Effector memory CD8-positive, alpha-beta T cell (primary cell): ENCODE measurements around the gene TECR.
"Not testable (repeated sequence)": the region's sequence is repeated elsewhere in the genome, so short reads cannot be mapped to it uniquely, and the experiment has no call there.

Experiments
- ATAC-seq: fragments of 150-1000 bp; cut with Tn5 transposase; replicated peaks from 2 replicates; pipeline ENCODE4 v1.10.0; 2021; ENCODE audit warnings: mild to moderate bottlenecking, moderate library complexity
- DNase-seq, 3 experiments: peaks; one replicate each; pipeline ENCODE4 v3.0.0; 2021
- H3K27ac Mint-ChIP-seq, 2 donors: one replicate each; pipeline ENCODE4 v1.8.0; 2022; ENCODE audit warnings: mild to moderate bottlenecking in 2 of 2, mixed read lengths in 2 of 2, moderate library complexity in 2 of 2
- H3K27me3 Mint-ChIP-seq, 2 donors: one replicate each; pipeline ENCODE4 v1.8.0; 2022; ENCODE audit warnings: mixed read lengths in 2 of 2
- H3K36me3 Mint-ChIP-seq: one replicate; pipeline ENCODE4 v1.8.0; 2022; ENCODE audit warnings: mild to moderate bottlenecking, moderate library complexity, mixed read lengths; ENCODE audit not compliant: insufficient read depth
- H3K4me1 Mint-ChIP-seq, 2 donors: one replicate each; pipeline ENCODE4 v1.8.0; 2022; ENCODE audit warnings: low read depth in 2 of 2, mixed read lengths in 2 of 2
- H3K4me3 Mint-ChIP-seq, 2 donors: one replicate each; pipeline ENCODE4 v1.8.0; 2022; ENCODE audit warnings: mild to moderate bottlenecking in 2 of 2, mixed read lengths in 2 of 2, moderate library complexity in 2 of 2
- H3K9me3 Mint-ChIP-seq, 2 donors: one replicate each; pipeline ENCODE4 v1.8.0; 2022; ENCODE audit warnings: mixed read lengths in 2 of 2

Gene TECR

GRCh38 chr19:14613399-14614098, 84.2 kb downstream of the TECR start:
- H3K36me3 Mint-ChIP-seq, H3K9me3 Mint-ChIP-seq, H3K27ac Mint-ChIP-seq, ATAC-seq, DNase-seq, H3K4me1 Mint-ChIP-seq: not testable (repeated sequence)
- Mint-ChIP-seq H3K27me3 (peaks cover 6 to 21% of the 10 kb centered on the region in 2 donors), H3K4me3 (peak overlapping the region in 1 of 2 donors; percentile 8)

DNA sequence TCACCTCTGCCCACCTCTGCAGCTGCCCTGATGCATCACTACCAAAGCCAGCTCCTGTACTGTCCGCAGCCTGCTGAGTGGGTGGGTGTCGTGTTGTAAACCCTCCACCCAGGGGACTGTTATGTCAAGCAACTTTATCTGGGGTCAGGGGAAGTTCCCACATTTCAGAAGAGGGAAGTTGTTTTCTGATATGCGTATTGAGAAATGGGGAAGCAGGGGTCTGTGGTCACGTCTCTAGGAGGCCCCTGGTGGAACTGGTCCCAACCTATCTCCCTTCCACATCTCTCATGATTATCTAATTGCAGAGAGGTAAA, 84.7 kb downstream of the TECR start:
- peaks cover 6 to 21% of the 10 kb centered on the region in 2 donors for H3K27me3 Mint-ChIP-seq
- H3K4me1 Mint-ChIP-seq = peaks cover 0 to 5% of the 10 kb centered on the region in 2 donors
- H3K36me3 Mint-ChIP-seq = no peaks in the 10 kb centered on the region
- no peak overlapping the region for H3K27ac Mint-ChIP-seq
- H3K4me3 Mint-ChIP-seq = peak overlapping the region in 1 of 2 donors; percentile 8
- H3K9me3 Mint-ChIP-seq = peaks cover 0 to 1% of the 10 kb centered on the region in 2 donors
- peak; percentile 58 for ATAC-seq
- DNase-seq = no peak
